Renal pelvis (tissue), 12 donors: ENCODE measurements around the gene SOX1. TPM values are rescaled to one million over a fixed set of nuclear protein-coding genes. Genes with fewer than 3 reads are reported as not detected.

Experiments used
- DNase-seq: peaks from one replicate; pipeline ENCODE4 v3.0.0-alpha.2; 2013
- long read RNA-seq, 16 experiments: transcript quantifications; one replicate each; lab custom pipeline, GENCODE V29; 2026
- polyA plus RNA-seq, 3 donors: library from polyadenylated mRNA; unstranded; fragments of 120-200 nt; gene quantifications; one replicate each; pipeline ENCODE4 v1.2.1, GENCODE V29; 2013; ENCODE audit not compliant: insufficient read length in 3 of 3

Gene SOX1
- not detected for polyA plus RNA-seq
- long read RNA-seq, donor 1 = 0 reads
- long read RNA-seq, donor 2 = 0 reads
- long read RNA-seq, donor 3 = 0 reads
- long read RNA-seq, donor 4 = 0 reads
- long read RNA-seq, donor 5 = 0 reads
- long read RNA-seq, donor 6 = 0 reads
- long read RNA-seq, donor 7 = 0 reads
- long read RNA-seq, donor 8 = 0 reads
- long read RNA-seq, donor 9 = 0 reads
- long read RNA-seq, donor 10, partial matches to known transcripts = 0 of 1 reads
- long read RNA-seq, donor 10, other reads (novel, unspliced or antisense) = 0 of 1 reads
- long read RNA-seq, donor 11 = 0 reads
- long read RNA-seq, donor 12 = 0 reads
- long read RNA-seq, donor 13 = 0 reads
- long read RNA-seq, donor 14 = 0 reads
- long read RNA-seq, donor 15 = 0 reads
- long read RNA-seq, donor 16 = 0 reads

- no peak for DNase-seq
Observed at GRCh38 chr13:112067116-112067741, at the start of gene SOX1. Gene SOX1, plus strand, starts transcription at chr13:112067149. Its CDS starts 510 bp downstream, at chr13:112067659.

DNA sequence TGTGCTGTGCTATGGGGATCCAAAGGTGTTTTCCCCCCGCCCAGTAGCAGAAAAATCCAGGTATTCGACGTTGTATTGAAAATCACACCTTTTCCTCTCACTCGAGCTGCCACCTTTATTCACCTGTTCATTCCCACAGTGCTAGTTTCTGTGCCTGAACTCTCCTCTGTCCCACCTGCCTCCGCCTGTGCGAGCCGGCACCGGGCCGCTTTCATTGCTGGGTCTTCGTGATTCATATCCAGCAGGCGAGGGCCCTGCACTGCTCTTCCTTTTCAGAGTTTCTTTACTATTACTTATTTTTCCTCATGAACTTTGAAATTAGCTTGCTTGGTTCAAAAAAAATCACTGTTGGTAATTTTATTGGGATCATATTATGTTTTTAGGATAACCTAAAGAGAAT lies 42.4 kb upstream of the SOX1 start:
- no peak for DNase-seq

GRCh38 chr13:112027250-112027649 lies 39.7 kb upstream of the SOX1 start:
- no peak for DNase-seq

- DNase-seq = no peak
Observed at GRCh38 chr13:112028481-112028880, 38.5 kb upstream of the SOX1 start.

DNA sequence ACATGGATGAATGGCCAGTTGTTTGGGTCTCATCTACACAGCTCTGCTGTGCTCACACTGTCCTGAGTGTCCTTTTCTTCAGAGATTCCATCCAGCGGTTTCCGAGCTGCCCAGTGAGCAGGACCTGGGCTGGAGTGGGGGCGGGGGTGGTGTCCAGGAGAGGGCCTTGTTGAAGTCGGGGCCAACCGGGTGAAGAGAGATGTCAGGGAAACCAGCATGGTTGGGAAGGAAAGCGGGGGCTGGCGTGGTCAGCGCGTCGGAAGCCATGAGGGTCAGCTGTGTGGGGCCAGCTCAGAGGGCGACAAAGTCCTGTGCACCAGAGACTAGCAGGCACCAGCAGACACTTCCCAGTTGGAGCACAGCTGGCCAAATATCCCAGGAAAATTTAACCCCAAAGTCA lies 37.8 kb upstream of the SOX1 start:
- no peak for DNase-seq

- DNase-seq = no peak
Observed at GRCh38 chr13:112032186-112032993, 34.6 kb upstream of the SOX1 start.

GRCh38 chr13:112034231-112034630 lies 32.7 kb upstream of the SOX1 start:
- DNase-seq = no peak

GRCh38 chr13:112034846-112035245 lies 32.1 kb upstream of the SOX1 start:
- no peak for DNase-seq

DNA sequence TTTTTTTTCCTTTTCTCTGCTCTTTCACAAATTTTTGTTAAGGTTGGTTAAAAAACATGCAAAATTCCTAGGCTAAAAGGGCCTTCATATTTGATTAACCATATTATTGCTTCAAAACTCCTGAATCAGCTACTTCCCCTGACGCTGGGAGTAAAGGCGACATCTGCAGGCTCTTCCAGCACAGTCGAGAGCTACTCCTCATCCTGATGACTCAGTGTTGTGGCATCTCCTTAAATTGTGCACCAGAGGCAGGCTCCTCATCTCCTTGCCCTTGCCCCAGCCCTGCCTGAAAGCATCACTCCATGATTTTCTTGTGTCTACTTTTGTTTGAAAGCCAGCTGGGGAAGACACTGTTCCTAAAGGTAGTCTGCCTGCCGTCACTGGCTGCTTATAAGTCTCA lies 24.5 kb upstream of the SOX1 start:
- no peak for DNase-seq

- DNase-seq = no peak
Observed at GRCh38 chr13:112052213-112052612, 14.7 kb upstream of the SOX1 start.

- DNase-seq = no peak
Observed at GRCh38 chr13:112053167-112053743, 13.7 kb upstream of the SOX1 start.

- DNase-seq = no peak
Observed at GRCh38 chr13:112053744-112054615, 13.0 kb upstream of the SOX1 start.

GRCh38 chr13:112054616-112055015 lies 12.3 kb upstream of the SOX1 start:
- DNase-seq = no peak

GRCh38 chr13:112055036-112055914 lies 11.7 kb upstream of the SOX1 start:
- no peak for DNase-seq

DNA sequence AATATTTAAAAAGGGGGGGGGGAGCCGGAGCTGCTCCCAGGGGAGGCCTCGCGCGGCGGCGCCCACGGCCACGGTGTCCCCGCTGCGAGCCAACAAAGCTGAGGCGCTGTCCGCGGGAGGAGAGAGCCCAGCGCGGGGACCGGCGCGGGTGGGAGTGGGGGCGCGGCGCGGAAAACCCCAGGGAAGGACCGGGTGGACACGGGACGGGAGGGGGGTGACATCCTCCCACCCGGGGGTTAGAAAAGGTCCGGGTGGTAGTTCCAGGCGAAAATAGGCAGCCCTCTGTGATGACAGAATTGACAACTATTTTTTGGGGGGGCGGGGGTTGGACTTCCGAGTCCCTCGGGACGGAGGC lies 11.1 kb upstream of the SOX1 start:
- no peak for DNase-seq

- DNase-seq = no peak
Observed at GRCh38 chr13:112056284-112056727, 10.6 kb upstream of the SOX1 start.

DNA sequence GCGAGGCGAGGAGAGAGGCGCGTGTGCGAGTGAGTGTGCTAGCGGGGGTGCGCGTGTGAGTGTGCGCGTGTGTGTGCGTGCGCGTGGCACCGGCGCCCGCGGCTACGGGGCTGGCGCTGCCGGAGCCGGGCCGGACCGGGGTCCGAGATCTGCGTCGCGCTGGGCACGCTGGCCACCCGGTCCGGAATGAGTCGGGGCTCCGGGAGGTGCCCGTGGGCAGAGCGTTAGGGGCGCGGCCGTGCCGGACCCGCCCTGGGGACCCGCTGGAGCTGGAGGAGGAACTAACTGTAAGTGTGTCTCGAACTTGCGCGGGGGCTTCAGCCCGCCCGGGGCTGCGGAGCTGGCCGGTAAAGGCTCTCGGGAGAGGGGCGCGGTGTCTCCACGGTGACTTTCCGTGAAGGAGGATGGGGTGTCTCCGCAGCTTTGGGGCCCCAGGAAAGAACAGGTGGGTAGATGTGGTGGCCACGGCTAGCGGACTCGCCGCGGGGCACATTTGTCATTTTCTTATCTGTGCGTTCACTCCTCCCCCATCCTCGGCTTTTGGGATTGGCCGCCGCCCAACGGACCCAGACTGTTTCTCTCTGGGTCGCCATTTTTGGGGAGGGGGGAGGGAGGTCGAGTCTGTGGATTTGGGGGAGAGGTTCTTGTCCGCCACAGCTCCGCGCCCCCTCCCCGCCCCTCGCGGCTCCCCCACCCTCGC lies 10.1 kb upstream of the SOX1 start:
- no peak for DNase-seq

DNA sequence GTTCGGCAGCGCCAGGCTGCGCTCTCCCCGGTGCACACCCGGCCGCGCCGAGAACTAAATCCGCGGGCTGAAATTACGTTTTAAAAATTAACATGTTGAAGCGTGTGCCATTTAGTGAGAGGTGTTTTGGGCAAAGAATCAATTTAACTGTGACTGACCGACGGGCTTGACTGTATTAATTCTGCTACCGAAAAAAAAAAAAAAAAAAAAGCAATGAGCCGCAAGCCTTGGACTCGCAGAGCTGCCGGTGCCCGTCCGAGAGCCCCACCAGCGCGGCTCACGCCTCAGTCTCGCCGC lies 9.6 kb upstream of the SOX1 start:
- DNase-seq = no peak

GRCh38 chr13:112057736-112058518 lies 9.0 kb upstream of the SOX1 start:
- DNase-seq = no peak
